ENCODE results near the gene GYS2. TPM values are rescaled to one million over a fixed set of nuclear protein-coding genes. Genes with fewer than 3 reads are reported as not detected.

GYS2 gene
- total RNA-seq, 1 donor from 2014 or later = not detected

DNA sequence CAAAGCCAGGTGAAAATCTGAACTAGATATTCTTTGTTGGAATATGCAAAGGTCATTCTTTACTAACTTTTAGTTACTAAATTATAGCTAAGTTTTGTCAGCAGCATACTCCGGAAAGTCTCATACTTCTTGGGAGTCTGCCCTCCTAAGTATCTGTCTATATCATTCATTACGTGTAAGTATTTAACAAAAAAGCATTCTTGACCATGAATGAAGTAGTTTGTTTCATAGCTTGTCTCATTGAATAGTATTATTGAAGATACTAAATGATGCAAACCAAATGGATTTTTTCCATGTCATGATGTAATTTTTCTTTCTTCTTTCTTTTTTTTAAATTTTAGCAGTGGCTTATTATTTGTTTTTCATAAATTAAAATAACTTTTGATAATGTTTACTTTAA is 88.4 kb downstream of the GYS2 start:
- no peaks in the 10 kb centered on the region for H3K27me3 ChIP-seq (ENCODE audit: insufficient read depth, low read length)
- peaks cover 27% of the 10 kb centered on the region for H3K36me3 ChIP-seq (ENCODE audit: insufficient read depth, low read length)
- H3K9ac ChIP-seq (ENCODE audit: low read length) = no peak overlapping the region
- Mint-ChIP-seq H3K27me3 (ENCODE audit: low read depth, unreplicated experiment) (no peaks in the 10 kb centered on the region), H3K36me3 (ENCODE audit: low read depth, unreplicated experiment) (no peaks in the 10 kb centered on the region), H3K9me3 (ENCODE audit: unreplicated experiment) (no peaks in the 10 kb centered on the region), H3K4me3 (ENCODE audit: unreplicated experiment) (no peak overlapping the region), H3K27ac (ENCODE audit: unreplicated experiment) (no peak overlapping the region), H3K4me1 (ENCODE audit: low read depth, unreplicated experiment) (no peaks in the 10 kb centered on the region)
- no peaks in the 10 kb centered on the region for H3K4me1 ChIP-seq (ENCODE audit: insufficient read depth, low read length)
- H4K20me1 ChIP-seq (ENCODE audit: insufficient read depth, low read length) = peaks cover 25% of the 10 kb centered on the region
- peaks cover 7% of the 10 kb centered on the region for H3K79me2 ChIP-seq (ENCODE audit: insufficient read depth, low read length)
- H3K9me3 ChIP-seq (ENCODE audit: insufficient read depth, low read depth, low read length) = no peaks in the 10 kb centered on the region
- H3K27ac ChIP-seq (ENCODE audit: low read depth, low read length) = no peak overlapping the region
- H3K4me2 ChIP-seq (ENCODE audit: low read length) = no peak overlapping the region
- no peak overlapping the region for H2AFZ ChIP-seq (ENCODE audit: low read depth, low read length)
- no peak overlapping the region for H3K4me3 ChIP-seq (ENCODE audit: insufficient read depth, low read depth, low read length)
- DNase-seq (ENCODE audit: low read depth) (no peak), FAIRE-seq (no peak)
- TF ChIP-seq, protein P1, sequence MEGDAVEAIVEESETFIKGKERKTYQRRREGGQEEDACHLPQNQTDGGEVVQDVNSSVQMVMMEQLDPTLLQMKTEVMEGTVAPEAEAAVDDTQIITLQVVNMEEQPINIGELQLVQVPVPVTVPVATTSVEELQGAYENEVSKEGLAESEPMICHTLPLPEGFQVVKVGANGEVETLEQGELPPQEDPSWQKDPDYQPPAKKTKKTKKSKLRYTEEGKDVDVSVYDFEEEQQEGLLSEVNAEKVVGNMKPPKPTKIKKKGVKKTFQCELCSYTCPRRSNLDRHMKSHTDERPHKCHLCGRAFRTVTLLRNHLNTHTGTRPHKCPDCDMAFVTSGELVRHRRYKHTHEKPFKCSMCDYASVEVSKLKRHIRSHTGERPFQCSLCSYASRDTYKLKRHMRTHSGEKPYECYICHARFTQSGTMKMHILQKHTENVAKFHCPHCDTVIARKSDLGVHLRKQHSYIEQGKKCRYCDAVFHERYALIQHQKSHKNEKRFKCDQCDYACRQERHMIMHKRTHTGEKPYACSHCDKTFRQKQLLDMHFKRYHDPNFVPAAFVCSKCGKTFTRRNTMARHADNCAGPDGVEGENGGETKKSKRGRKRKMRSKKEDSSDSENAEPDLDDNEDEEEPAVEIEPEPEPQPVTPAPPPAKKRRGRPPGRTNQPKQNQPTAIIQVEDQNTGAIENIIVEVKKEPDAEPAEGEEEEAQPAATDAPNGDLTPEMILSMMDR (IDR thresholded peaks at IDR 0.05; ENCODE audit: insufficient read depth, low read depth, low read length) = no peak
- no peak for TF ChIP-seq EZH2 (IDR thresholded peaks at IDR 0.05; ENCODE audit: insufficient read depth, low read length)

GRCh38 chr12:21509768-21510167 is 94.9 kb downstream of the GYS2 start:
- DNase-seq (ENCODE audit: low read depth) (no peak), FAIRE-seq (no peak)
- H3K4me1 Mint-ChIP-seq (ENCODE audit: low read depth, unreplicated experiment) = peaks cover 2% of the 10 kb centered on the region
- Histone ChIP-seq H3K9me3 (ENCODE audit: insufficient read depth, low read depth, low read length) (no peaks in the 10 kb centered on the region), H3K4me1 (ENCODE audit: insufficient read depth, low read length) (no peaks in the 10 kb centered on the region), H3K9ac (ENCODE audit: low read length) (no peak overlapping the region), H3K79me2 (ENCODE audit: insufficient read depth, low read length) (peaks cover 68% of the 10 kb centered on the region), H3K36me3 (ENCODE audit: insufficient read depth, low read length) (peaks cover 25% of the 10 kb centered on the region), H3K27me3 (ENCODE audit: insufficient read depth, low read length) (no peaks in the 10 kb centered on the region), H3K4me3 (ENCODE audit: insufficient read depth, low read depth, low read length) (no peak overlapping the region), H3K27ac (ENCODE audit: low read depth, low read length) (no peak overlapping the region), H3K4me2 (ENCODE audit: low read length) (no peak overlapping the region), H4K20me1 (ENCODE audit: insufficient read depth, low read length) (peaks cover 76% of the 10 kb centered on the region), H2AFZ (ENCODE audit: low read depth, low read length) (no peak overlapping the region)
- TF ChIP-seq EZH2 (IDR thresholded peaks at IDR 0.05; ENCODE audit: insufficient read depth, low read length) = no peak
- TF ChIP-seq, protein P1 (IDR thresholded peaks at IDR 0.05; ENCODE audit: insufficient read depth, low read depth, low read length) = no peak
- no peaks in the 10 kb centered on the region for H3K27me3 Mint-ChIP-seq (ENCODE audit: low read depth, unreplicated experiment)
- H3K9me3 Mint-ChIP-seq (ENCODE audit: unreplicated experiment) = no peaks in the 10 kb centered on the region
- H3K4me3 Mint-ChIP-seq (ENCODE audit: unreplicated experiment) = no peak overlapping the region
- H3K36me3 Mint-ChIP-seq (ENCODE audit: low read depth, unreplicated experiment) = peaks cover 8% of the 10 kb centered on the region
- H3K27ac Mint-ChIP-seq (ENCODE audit: unreplicated experiment) = no peak overlapping the region

DNA sequence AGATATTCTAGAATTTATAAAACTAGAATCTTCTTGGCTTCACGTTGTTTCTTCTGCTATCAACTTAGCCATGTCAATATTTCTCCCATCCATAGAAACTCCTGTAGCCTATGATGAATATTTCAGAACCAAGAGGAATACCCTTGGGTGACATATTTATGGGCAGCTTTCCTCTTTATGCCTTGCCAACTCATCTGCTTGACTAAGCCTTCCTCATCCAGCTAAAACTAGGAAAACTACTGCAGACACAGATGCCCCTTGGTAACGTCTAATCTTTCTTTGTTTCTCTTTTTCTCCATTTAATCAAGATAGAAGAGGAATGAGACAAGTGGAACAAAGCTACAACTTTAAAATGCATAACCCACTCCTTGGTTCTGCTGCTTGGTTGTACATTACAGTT is 96.8 kb downstream of the GYS2 start:
- Histone ChIP-seq H3K27ac (ENCODE audit: low read depth, low read length) (no peak overlapping the region), H3K4me3 (ENCODE audit: insufficient read depth, low read depth, low read length) (no peak overlapping the region), H4K20me1 (ENCODE audit: insufficient read depth, low read length) (peaks cover 78% of the 10 kb centered on the region), H3K36me3 (ENCODE audit: insufficient read depth, low read length) (peaks cover 20% of the 10 kb centered on the region), H3K27me3 (ENCODE audit: insufficient read depth, low read length) (no peaks in the 10 kb centered on the region), H3K4me1 (ENCODE audit: insufficient read depth, low read length) (peaks cover 4% of the 10 kb centered on the region), H3K9ac (ENCODE audit: low read length) (no peak overlapping the region), H3K4me2 (ENCODE audit: low read length) (no peak overlapping the region), H3K79me2 (ENCODE audit: insufficient read depth, low read length) (peaks cover 87% of the 10 kb centered on the region), H2AFZ (ENCODE audit: low read depth, low read length) (no peak overlapping the region), H3K9me3 (ENCODE audit: insufficient read depth, low read depth, low read length) (no peaks in the 10 kb centered on the region)
- DNase-seq (ENCODE audit: low read depth) (no peak), FAIRE-seq (no peak)
- peaks cover 19% of the 10 kb centered on the region for H3K4me1 Mint-ChIP-seq (ENCODE audit: low read depth, unreplicated experiment)
- H3K27me3 Mint-ChIP-seq (ENCODE audit: low read depth, unreplicated experiment) = no peaks in the 10 kb centered on the region
- no peak for TF ChIP-seq EZH2 (IDR thresholded peaks at IDR 0.05; ENCODE audit: insufficient read depth, low read length)
- TF ChIP-seq, protein P1 (IDR thresholded peaks at IDR 0.05; ENCODE audit: insufficient read depth, low read depth, low read length) = no peak
- peaks cover 8% of the 10 kb centered on the region for H3K36me3 Mint-ChIP-seq (ENCODE audit: low read depth, unreplicated experiment)
- H3K27ac Mint-ChIP-seq (ENCODE audit: unreplicated experiment) = no peak overlapping the region
- H3K9me3 Mint-ChIP-seq (ENCODE audit: unreplicated experiment) = no peaks in the 10 kb centered on the region
- no peak overlapping the region for H3K4me3 Mint-ChIP-seq (ENCODE audit: unreplicated experiment)

Data from astrocyte (in vitro differentiated cells and primary cell).